Measurements from ENCODE around the gene PCMTD2. TPM values are rescaled to one million over a fixed set of nuclear protein-coding genes. Genes with fewer than 3 reads are reported as not detected.

Gene PCMTD2
- total and polyA plus RNA-seq, 2 of the 13 experiments (the other 11 are each of a cell fraction or from before 2014, with no cell fraction given): 47.0 to 76.9 TPM

GRCh38 chr20:64255361-64256281 lies at the start of gene PCMTD2 (continued):
- TF ChIP-seq ZHX1 (CRISPR knock-in tag; IDR thresholded peaks at IDR 0.05; ENCODE audit: low read depth) (peak; percentile 64; the same call in 1 of the 2 replicates), KAT2B (IDR thresholded peaks at IDR 0.05; ENCODE audit: borderline replicate concordance, low read depth, low read length) (no peak; the same call in 1 of the 2 replicates), REST (IDR thresholded peaks at IDR 0.05; ENCODE audit: borderline replicate concordance in 1 of 2, low read depth in 1 of 2, low read length in 2 of 2) (peak in 1 of 2 experiments; percentile 51; a peak in 1 of 4 replicates), ZFP1 (CRISPR knock-in tag; IDR thresholded peaks at IDR 0.05) (no peak), NR3C1 (CRISPR knock-in tag; IDR thresholded peaks at IDR 0.05) (peak; percentile 65; the same call in 1 of the 2 replicates), ZNF570 (CRISPR knock-in tag; IDR thresholded peaks at IDR 0.05; ENCODE audit: borderline replicate concordance) (no peak), ZNF136 (CRISPR knock-in tag; IDR thresholded peaks at IDR 0.05; ENCODE audit: low read depth) (no peak), ZNF407 (CRISPR knock-in tag; IDR thresholded peaks at IDR 0.05; ENCODE audit: not compliant biosample characterization) (peak; percentile 92), ZNF101 (CRISPR knock-in tag; IDR thresholded peaks at IDR 0.05; ENCODE audit: borderline replicate concordance, low read depth) (0 out of 2 replicates have a peak, but pooled peaks have one; percentile 21), SP4 (CRISPR knock-in tag; IDR thresholded peaks at IDR 0.05) (peak; percentile 85), DNMT1 (CRISPR knock-in tag; IDR thresholded peaks at IDR 0.05) (peak; percentile 99)
